ENCODE results near the gene IL20RA. TPM values are rescaled to one million over a fixed set of nuclear protein-coding genes. Genes with fewer than 3 reads are reported as not detected.

Gene IL20RA
- total RNA-seq, 2 experiments from 2014 or later = not detected

DNA sequence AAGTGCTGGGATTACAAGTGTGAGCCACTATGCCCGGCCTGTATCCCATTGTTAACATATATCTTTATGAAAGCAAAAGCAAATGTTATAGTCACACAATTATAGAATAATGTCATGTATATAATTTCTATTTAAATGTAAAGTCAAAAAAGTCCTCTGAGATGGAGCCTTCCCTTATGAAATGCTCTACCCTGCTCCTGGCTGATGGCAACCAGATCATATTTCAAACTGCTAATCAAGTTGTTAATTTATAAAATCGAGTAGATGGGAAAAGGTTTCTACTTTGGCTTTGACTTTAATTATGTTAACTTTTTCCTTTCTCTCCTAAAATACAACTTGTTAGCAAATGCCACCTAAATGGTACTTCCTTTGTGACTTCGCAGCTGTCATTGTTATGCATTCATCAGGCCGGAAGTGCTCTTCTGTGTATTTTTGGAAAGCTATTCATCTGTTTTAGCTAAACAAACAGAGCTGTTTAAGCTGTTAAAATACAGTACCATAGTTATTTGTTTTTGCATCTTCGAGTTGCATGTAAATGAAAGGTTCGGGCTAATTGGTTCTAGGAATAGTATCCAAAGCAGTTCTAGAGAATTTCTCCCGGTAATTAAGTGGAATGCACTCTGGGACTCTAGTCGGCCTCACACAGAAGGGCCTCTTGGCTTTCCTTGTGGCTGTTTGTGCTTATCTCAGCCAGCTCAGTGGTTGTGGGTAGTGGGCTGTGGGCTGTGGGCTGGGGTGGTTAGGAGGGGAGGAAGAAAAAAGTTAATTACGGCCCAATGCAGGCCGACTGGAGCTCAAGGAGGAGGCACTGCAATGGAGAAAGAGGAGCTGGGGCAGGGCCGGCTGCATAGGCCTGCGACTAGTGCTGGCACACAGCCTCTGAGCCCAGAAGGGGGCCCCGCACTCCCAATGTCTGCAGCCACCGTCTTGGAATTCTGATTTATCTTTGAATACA is 87.9 kb downstream of the IL20RA start:
- Mint-ChIP-seq H3K27me3 (peaks cover 34% of the 10 kb centered on the region), H3K4me1 (no peaks in the 10 kb centered on the region), H3K36me3 (ENCODE audit: low read depth) (no peaks in the 10 kb centered on the region), H3K27ac (no peak overlapping the region), H3K9me3 (no peaks in the 10 kb centered on the region), H3K4me3 (no peak overlapping the region)
- no peak for DNase-seq
- ChIA-PET POLR2A (no interaction called here), CTCF (interaction anchor here (0.9 kb wide), 1 partner anchor 111 kb away, joined by 3 read pairs; no protein-coding TSS in a partner anchor)

DNA sequence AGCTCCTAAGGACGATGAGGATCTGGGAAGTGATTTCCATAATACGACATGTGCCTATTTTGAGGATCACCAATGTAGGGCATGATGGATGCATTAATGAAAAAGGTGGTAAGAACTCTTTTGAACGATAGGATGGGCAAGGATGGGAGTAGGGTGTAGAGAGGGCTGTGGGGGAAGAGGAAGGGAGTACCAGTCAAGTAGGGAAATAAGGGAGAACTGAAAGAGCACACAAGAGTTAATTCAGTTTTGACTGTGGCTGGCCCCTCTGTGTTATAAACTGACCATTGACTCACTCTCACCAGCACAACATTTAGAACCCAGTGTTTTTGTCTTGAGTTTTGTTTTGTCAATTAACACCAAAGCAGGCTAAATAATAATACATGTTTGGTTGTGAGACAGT is 89.6 kb downstream of the IL20RA start:
- no peak for DNase-seq
- H3K27ac Mint-ChIP-seq = no peak overlapping the region
- H3K4me1 Mint-ChIP-seq = no peaks in the 10 kb centered on the region
- no peak overlapping the region for H3K4me3 Mint-ChIP-seq
- peaks cover 29% of the 10 kb centered on the region for H3K27me3 Mint-ChIP-seq
- ChIA-PET CTCF (no interaction called here), POLR2A (no interaction called here)
- H3K36me3 Mint-ChIP-seq (ENCODE audit: low read depth) = no peaks in the 10 kb centered on the region
- H3K9me3 Mint-ChIP-seq = no peaks in the 10 kb centered on the region

DNA sequence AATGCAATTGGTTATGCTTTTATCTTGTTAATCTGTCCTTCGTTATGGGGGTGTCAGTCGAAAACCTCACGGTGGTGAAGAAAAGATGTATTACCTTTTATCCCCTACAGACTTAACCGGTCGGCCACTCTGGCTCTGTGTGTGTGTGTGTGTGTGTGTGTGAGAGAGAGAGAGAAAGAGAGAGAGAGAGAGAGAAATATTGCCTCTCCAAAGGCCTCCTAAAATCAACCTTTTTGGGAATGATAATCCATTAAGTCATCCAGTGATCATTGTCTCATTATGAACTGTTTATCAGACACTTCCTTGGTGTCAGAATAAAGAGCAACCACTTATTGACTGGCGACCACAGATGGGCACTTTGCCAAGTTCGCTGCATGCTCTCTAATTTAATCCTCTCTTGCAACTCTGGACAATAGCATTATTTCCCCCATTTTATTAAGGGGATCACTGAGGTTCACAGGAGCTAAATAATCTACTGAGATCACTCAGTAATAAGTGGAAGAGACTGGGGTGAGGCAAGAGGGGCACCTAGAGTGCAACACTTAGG is 92.0 kb downstream of the IL20RA start:
- H3K27ac Mint-ChIP-seq = no peak overlapping the region
- H3K4me1 Mint-ChIP-seq = no peaks in the 10 kb centered on the region
- H3K4me3 Mint-ChIP-seq = no peak overlapping the region
- no peak for DNase-seq
- peaks cover 22% of the 10 kb centered on the region for H3K27me3 Mint-ChIP-seq
- no peaks in the 10 kb centered on the region for H3K36me3 Mint-ChIP-seq (ENCODE audit: low read depth)
- no peaks in the 10 kb centered on the region for H3K9me3 Mint-ChIP-seq
- POLR2A ChIA-PET = no interaction called here
- CTCF ChIA-PET = no interaction called here

DNA sequence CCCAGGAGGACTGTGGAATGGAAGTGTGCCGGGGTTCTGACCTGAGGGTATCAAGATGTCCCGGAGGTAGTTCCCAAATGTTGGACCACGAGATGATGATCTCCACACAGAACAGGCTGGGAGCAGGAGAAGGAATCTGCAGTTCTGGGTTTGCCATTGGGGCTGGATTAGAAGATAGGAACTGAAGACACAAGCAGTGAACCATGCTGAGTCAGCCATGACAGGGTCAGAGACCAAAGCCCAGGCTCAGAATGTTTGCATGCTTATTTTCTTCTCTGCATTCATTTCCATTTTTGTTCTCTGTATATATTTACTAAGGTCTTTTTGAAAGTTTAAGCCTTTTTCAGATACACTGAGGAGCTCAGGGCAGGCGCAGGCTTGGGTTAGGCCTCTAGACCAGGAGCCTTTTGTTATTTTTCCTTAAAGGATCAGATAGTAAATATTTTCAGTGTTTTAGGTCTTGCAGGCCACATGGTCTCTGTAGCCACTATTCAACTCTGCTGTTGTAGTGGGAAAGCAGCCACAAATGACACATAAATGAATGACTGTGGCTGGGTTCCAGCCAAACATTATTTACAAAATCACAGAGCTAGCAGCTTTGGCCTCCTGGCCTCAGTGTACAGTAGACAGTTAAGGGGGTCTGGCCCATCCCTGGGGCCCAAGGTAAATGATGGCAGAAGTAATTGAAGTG is 94.2 kb downstream of the IL20RA start:
- H3K4me1 Mint-ChIP-seq = no peaks in the 10 kb centered on the region
- POLR2A ChIA-PET = no interaction called here
- no peaks in the 10 kb centered on the region for H3K36me3 Mint-ChIP-seq (ENCODE audit: low read depth)
- no peak for DNase-seq
- peaks cover 17% of the 10 kb centered on the region for H3K27me3 Mint-ChIP-seq
- H3K4me3 Mint-ChIP-seq = no peak overlapping the region
- no peaks in the 10 kb centered on the region for H3K9me3 Mint-ChIP-seq
- CTCF ChIA-PET = no interaction called here
- no peak overlapping the region for H3K27ac Mint-ChIP-seq

Other genes with a start within 250 kb of the IL20RA start
- 1 to 10 TPM; 4.5 to 4.8 TPM for gene PEX7, start 222.4 kb downstream of the IL20RA start, total RNA-seq
- under 1 TPM in 1 of 2 experiments, not detected in 1; 0.13 TPM for gene SLC35D3, start 122.7 kb downstream of the IL20RA start, total RNA-seq
- not detected for gene IL22RA2, start 128.7 kb upstream of the IL20RA start, total RNA-seq
- 10 to 100 TPM; 27.3 to 28.9 TPM for gene IFNGR1, start 174.4 kb upstream of the IL20RA start, total RNA-seq

Measured in activated CD4-positive, alpha-beta memory T cell treated with anti-CD3 and anti-CD28 coated beads, Interleukin-2, amount 10 ng/mL, durations not matched to agents 7 days and 5 days (primary cell).